Loucy (cell line): ENCODE measurements around the gene HTRA3.

Experiments used
- EZH2phosphoT487 ChIP-seq: fragments of 200-600 bp; IDR thresholded peaks from 2 replicates; pipeline ENCODE4 v1.6.1; 2018; ENCODE audit warnings: antibody characterized with exemption, mild to moderate bottlenecking, moderate library complexity, borderline replicate concordance
- TF ChIP-seq, protein P1 (sequence below): fragments of 200-600 bp; sonication (generic); conservative IDR thresholded peaks from 2 replicates; pipeline ENCODE4 v1.5.1; 2014; ENCODE audit warnings: mild to moderate bottlenecking, antibody characterized with exemption, low read length

DNA sequence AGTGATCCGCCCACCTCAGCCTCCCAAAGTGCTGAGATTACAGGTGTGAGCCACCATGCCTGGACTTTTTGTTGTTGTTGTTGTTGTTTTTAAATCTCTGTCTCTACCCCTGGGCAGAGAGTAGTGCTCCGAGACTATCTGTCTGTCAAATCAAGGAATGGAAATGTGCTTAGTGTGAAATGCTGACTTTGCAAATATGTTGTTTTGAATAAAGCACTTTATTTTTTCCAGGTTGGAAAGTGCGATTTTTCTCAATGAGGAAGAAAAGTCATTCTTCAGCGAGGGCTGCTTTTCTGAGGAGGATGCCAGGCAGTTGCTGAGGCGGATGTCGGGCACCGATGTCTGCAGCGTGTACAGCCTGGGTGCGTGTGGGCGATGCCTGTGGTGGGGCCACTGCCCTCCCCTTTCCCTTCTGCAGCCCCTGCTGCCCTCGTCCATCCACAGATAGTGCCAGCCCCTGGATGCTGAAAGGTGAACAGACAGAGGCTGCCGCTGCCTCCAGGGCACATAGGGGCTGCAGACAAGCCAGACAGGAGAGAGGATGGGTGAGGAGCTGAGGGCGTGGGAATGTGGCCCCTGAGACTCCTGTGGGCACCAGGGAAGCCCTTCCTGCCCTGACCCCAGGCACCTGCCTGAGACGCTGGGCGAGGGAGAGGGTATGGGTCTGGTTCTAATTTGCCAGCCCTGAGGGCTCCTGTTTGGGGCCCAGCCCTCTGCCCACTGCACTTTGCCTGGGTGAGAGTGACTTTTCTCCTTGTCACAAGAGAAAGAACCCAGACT, 46.8 kb upstream of the HTRA3 start:
- TF ChIP-seq, protein P1, sequence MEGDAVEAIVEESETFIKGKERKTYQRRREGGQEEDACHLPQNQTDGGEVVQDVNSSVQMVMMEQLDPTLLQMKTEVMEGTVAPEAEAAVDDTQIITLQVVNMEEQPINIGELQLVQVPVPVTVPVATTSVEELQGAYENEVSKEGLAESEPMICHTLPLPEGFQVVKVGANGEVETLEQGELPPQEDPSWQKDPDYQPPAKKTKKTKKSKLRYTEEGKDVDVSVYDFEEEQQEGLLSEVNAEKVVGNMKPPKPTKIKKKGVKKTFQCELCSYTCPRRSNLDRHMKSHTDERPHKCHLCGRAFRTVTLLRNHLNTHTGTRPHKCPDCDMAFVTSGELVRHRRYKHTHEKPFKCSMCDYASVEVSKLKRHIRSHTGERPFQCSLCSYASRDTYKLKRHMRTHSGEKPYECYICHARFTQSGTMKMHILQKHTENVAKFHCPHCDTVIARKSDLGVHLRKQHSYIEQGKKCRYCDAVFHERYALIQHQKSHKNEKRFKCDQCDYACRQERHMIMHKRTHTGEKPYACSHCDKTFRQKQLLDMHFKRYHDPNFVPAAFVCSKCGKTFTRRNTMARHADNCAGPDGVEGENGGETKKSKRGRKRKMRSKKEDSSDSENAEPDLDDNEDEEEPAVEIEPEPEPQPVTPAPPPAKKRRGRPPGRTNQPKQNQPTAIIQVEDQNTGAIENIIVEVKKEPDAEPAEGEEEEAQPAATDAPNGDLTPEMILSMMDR, result no peak
- TF ChIP-seq EZH2phosphoT487, result no peak
